Sigmoid colon (tissue), 7 donors: ENCODE data around the gene ZNF133. TPM values are rescaled to one million over a fixed set of nuclear protein-coding genes. Genes with fewer than 3 reads are reported as not detected.
"Not testable (repeated sequence)": the region's sequence is repeated elsewhere in the genome, so short reads cannot be mapped to it uniquely, and the experiment has no call there.

Experiments used
- DNase-seq: peaks from one replicate; pipeline ENCODE4 v3.0.0-alpha.2; 2019
- H3K27ac ChIP-seq, 4 donors: fragments of 200-600 bp; sonication (generic); one replicate each; pipeline ENCODE4 v1.5.1; 2016 to 2019; ENCODE audit warnings: mild to moderate bottlenecking in 1 of 4
- H3K27me3 ChIP-seq, 3 donors: fragments of 200-600 bp; sonication (generic); one replicate each; pipeline ENCODE4 v1.5.1; 2019; ENCODE audit warnings: mild to moderate bottlenecking in 1 of 3
- H3K36me3 ChIP-seq, 4 donors: fragments of 200-600 bp; sonication (generic); one replicate each; pipeline ENCODE4 v1.5.1; 2016 to 2019
- H3K4me1 ChIP-seq, 4 donors: fragments of 200-600 bp; sonication (generic); one replicate each; pipeline ENCODE4 v1.5.1; 2017 to 2019
- H3K4me3 ChIP-seq, 4 donors: fragments of 200-600 bp; sonication (generic); one replicate each; pipeline ENCODE4 v1.5.1; 2017 to 2019; ENCODE audit warnings: mild to moderate bottlenecking in 2 of 4, moderate library complexity in 1 of 4
- H3K9me3 ChIP-seq, 4 donors: fragments of 200-600 bp in 3 of 4; sonication (generic) in 3 of 4; one replicate each; pipeline versions ENCODE4 v1.5.1 to v1.6.1; 2013 to 2019
- EP300 ChIP-seq, 4 donors: sonication (generic); formaldehyde crosslinking; IDR thresholded peaks; one replicate each; pipeline ENCODE4 v1.6.1; 2017; ENCODE audit warnings: antibody characterized with exemption in 4 of 4
- POLR2A ChIP-seq, 2 donors: fragments of 450-650 bp; IDR thresholded peaks; one replicate each; pipeline ENCODE4 v1.6.1; 2016; ENCODE audit warnings: antibody characterized with exemption in 2 of 2, mild to moderate bottlenecking in 2 of 2, moderate library complexity in 2 of 2
- POLR2AphosphoS5 ChIP-seq, 4 donors: sonication (generic); formaldehyde crosslinking; IDR thresholded peaks; one replicate each; pipeline ENCODE4 v1.6.1; 2017; ENCODE audit warnings: antibody characterized with exemption in 4 of 4
- WGBS, 2 donors: extraction: QIAGEN DNeasy Blood & Tissue Kit; methylation state at CpG; one replicate each; pipeline ENCODE4 v1.1.7; 2013; 5-methylcytosine and 5-hydroxymethylcytosine counted together
- intact Hi-C: fragments of 100-400 bp; cut with DNase I; formaldehyde crosslinking; loops from one replicate; pipeline ENCODE4 v1.15.1; 2023
- polyA plus RNA-seq, 3 donors: library from polyadenylated mRNA; stranded (reverse); fragments of 200-250 nt; gene quantifications; one replicate each; pipeline ENCODE4 v1.2.3, GENCODE V29; 2013
- total RNA-seq, 4 donors: library from RNA; depleted of rRNA; stranded (reverse); fragments of >200 nt; gene quantifications; one replicate each; pipeline ENCODE4 v1.1.0, GENCODE V29; 2016
- TF ChIP-seq, protein P1 (sequence below), 4 experiments: fragments of 450-650 bp in 3 of 4; fragments of 200-600 bp in 1 of 4; IDR thresholded peaks; one replicate each; pipeline ENCODE4 v1.5.1; 2016 to 2019; ENCODE audit warnings: antibody characterized with exemption in 4 of 4, mild to moderate bottlenecking in 3 of 4, moderate library complexity in 2 of 4
- donor health status: healthy with polysubstance abuse.
- donor health status: Bipolar disorder and iron deficiency.
- donor health status: healthy.

The ZNF133 gene
- total RNA-seq, result 10 to 100 TPM; 16.2 to 20.3 (median 18.4) TPM
- 1 to 10 TPM; 4.8 to 7.3 (median 6.0) TPM for polyA plus RNA-seq

DNA sequence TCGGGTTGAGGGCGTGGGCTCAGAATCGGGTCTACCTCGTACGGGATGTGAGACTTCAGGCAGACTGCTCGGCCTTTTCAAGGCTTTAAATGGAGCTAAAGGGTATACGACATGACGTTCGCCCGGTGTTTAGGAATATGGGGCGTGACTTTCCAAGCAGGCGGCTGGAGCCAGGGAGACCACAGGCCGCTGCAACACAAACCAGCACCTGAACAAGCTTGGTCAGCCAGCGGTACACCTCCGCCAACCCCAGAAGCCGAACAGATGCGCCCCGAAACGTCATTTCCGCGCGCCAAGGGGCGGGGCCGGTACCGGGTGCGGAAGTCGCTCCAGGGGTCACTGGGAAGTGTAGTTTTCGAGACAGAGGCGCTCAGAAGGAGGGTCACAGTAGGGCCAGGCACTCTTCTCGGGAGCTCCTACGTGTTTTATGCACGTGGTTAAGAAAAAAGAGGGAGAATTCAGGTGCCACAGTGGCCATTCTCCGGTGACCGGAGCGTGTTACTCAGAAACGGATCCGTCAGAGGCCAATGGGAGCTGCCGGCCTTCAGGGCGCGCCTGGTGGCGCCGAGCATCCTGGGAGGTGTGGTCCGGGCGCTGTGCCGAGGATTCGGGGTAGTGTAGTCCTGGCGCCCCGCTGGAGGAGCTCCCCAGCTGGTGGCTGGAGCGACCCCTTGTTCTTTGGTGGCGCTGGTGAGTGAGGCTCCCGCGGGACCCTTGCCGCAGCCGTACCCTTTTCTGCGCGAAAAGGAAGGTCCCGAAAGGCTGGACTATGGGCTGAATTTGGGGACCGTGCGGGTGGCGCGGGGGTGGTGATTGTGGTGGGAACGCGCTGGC, at the start of gene ZNF133:
ZNF133 (plus strand) TSS at position 613 of the 834 bp plus-strand sequence. CDS start 17,160 bp downstream, outside the sequence.
- H3K27me3 ChIP-seq, result no peaks in the 10 kb centered on the region
- TF ChIP-seq, protein P1, sequence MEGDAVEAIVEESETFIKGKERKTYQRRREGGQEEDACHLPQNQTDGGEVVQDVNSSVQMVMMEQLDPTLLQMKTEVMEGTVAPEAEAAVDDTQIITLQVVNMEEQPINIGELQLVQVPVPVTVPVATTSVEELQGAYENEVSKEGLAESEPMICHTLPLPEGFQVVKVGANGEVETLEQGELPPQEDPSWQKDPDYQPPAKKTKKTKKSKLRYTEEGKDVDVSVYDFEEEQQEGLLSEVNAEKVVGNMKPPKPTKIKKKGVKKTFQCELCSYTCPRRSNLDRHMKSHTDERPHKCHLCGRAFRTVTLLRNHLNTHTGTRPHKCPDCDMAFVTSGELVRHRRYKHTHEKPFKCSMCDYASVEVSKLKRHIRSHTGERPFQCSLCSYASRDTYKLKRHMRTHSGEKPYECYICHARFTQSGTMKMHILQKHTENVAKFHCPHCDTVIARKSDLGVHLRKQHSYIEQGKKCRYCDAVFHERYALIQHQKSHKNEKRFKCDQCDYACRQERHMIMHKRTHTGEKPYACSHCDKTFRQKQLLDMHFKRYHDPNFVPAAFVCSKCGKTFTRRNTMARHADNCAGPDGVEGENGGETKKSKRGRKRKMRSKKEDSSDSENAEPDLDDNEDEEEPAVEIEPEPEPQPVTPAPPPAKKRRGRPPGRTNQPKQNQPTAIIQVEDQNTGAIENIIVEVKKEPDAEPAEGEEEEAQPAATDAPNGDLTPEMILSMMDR (IDR thresholded peaks at IDR 0.05), result no peak
- peak; percentile 83 to 91 (median 90) for TF ChIP-seq POLR2AphosphoS5 (IDR thresholded peaks at IDR 0.05)
- TF ChIP-seq POLR2A (IDR thresholded peaks at IDR 0.05), result peak; percentile 57 to 74
- TF ChIP-seq EP300 (IDR thresholded peaks at IDR 0.05), result no peak
- H3K9me3 ChIP-seq, result peaks cover 0 to 9% (median 3%) of the 10 kb centered on the region in 4 donors
- peak within 1 kb of the TSS; percentile 78 to 90 (median 84) for H3K4me3 ChIP-seq
- intact Hi-C loops, result loop anchor here (5.0 kb wide), 4 partner anchors 151 to 279 kb away; partner anchors contain the start of genes DZANK1, KAT14, PET117 and POLR3F
- H3K36me3 ChIP-seq, result peaks cover 0 to 18% (median 3%) of the 10 kb centered on the region in 4 donors
- H3K27ac ChIP-seq, result peak within 1 kb of the TSS; percentile 89 to 94 (median 90)
- DNase-seq, result peak; percentile 97
- WGBS, 2 donors, result 0% methylated on average over 63 of the region's 63 CpGs
- peaks cover 0 to 18% (median 9%) of the 10 kb centered on the region in 4 donors for H3K4me1 ChIP-seq

DNA sequence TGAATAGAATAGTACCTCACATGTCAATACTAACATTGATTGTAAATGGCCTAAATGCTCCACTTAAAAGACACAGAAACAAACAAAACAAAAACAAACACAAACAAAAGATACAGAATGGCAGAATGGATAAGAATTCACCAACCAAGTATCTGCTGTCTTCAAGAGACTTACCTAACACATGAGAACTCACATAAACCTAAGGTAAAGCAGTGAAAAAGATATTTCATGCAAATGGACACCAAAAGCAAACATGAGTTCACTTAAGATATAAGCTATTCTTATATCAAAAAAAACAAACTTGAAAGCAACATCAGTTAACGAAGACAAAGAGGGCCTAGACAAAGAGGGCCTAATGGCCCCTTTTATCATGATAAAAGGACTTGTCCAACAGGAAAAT, 47.3 kb upstream of the ZNF133 start:
- Histone ChIP-seq H3K27me3 (no peaks in the 10 kb centered on the region), H3K36me3 (no peaks in the 10 kb centered on the region), H3K9me3 (no peaks in the 10 kb centered on the region), H3K4me1 (no peaks in the 10 kb centered on the region), H3K27ac (no peak overlapping the region), H3K4me3 (no peak overlapping the region)
- 94 to 96% methylated on average over 1 of the region's 1 CpG for WGBS, 2 donors
- no peak for DNase-seq
- no peak for TF ChIP-seq EP300 (IDR thresholded peaks at IDR 0.05)
- TF ChIP-seq, protein P1 (IDR thresholded peaks at IDR 0.05), result no peak
- TF ChIP-seq POLR2A (IDR thresholded peaks at IDR 0.05), result no peak
- no peak for TF ChIP-seq POLR2AphosphoS5 (IDR thresholded peaks at IDR 0.05)
- intact Hi-C loops, result no loop called here

DNA sequence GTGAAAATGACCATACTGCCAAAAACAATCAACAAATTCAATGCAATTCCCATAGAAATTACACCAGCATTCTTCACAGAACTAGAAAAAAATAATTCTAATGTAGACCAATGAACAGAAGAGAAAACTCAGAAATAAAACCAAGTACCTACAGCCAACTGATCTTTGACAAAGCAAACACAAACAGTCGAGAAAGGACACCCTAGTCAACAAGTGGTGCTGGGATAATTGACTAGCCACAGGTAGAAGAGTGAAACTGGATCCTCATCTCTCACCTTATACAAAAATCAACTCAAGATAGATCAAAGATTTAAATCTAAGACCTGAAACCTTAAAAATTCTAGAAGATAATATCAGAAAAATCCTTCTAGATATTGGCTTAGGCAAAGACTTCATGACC, 44.5 kb upstream of the ZNF133 start:
- no peak overlapping the region for H3K27ac ChIP-seq
- 28 to 53% methylated on average over 1 of the region's 1 CpG for WGBS, 2 donors
- no peak overlapping the region for H3K4me3 ChIP-seq
- TF ChIP-seq, protein P1 (IDR thresholded peaks at IDR 0.05), result no peak
- TF ChIP-seq POLR2A (IDR thresholded peaks at IDR 0.05) (no peak), EP300 (IDR thresholded peaks at IDR 0.05) (no peak)
- no peak for DNase-seq
- H3K4me1 ChIP-seq, result no peaks in the 10 kb centered on the region
- intact Hi-C loops, result no loop called here
- H3K9me3 ChIP-seq, result no peaks in the 10 kb centered on the region
- H3K27me3 ChIP-seq, result no peaks in the 10 kb centered on the region
- no peaks in the 10 kb centered on the region for H3K36me3 ChIP-seq

DNA sequence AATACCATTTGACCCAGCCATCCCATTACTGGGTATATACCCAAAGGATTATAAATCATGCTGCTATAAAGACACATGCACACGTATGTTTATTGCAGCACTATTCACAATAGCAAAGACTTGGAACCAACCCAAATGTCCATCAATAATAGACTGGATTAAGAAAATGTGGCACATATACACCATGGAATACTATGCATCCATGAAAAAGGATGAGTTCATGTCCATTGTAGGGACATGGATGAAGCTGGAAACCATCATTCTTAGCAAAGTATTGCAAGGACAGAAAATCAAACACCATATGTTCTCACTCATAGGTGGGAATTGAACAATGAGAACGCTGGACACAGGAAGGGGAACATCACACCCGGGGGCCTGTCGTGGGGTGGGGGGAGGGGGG, 39.8 kb upstream of the ZNF133 start:
- H3K27ac ChIP-seq, H3K9me3 ChIP-seq, H3K4me3 ChIP-seq, H3K36me3 ChIP-seq, intact Hi-C loops, DNase-seq, H3K4me1 ChIP-seq, H3K27me3 ChIP-seq: not testable (repeated sequence)
- WGBS, 2 donors, result 96 to 97% methylated on average over 3 of the region's 4 CpGs

DNA sequence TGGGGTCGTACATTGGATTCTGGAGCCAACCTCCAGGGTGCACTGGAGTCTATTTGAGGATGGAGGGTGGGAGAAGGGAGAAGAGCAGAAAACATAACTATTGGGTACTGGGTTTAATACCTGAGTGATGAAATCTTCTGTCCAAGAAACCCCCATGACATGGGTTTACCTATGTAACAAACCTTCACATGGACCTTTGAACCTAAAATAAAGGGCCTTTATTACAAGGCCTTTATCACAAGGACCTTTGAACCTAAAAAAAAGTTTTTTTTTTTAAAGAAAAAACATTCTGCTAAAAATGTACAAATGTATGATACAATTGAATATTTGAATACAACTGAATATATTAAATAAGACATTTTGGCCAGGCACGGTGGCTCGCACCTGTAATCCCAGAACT, 38.1 kb upstream of the ZNF133 start:
- Histone ChIP-seq H3K9me3 (no peaks in the 10 kb centered on the region), H3K27ac (no peak overlapping the region), H3K27me3 (no peaks in the 10 kb centered on the region), H3K4me1 (no peaks in the 10 kb centered on the region), H3K36me3 (no peaks in the 10 kb centered on the region), H3K4me3 (no peak overlapping the region)
- TF ChIP-seq POLR2AphosphoS5 (IDR thresholded peaks at IDR 0.05), result no peak
- intact Hi-C loops, result no loop called here
- WGBS, 2 donors, result 87% methylated on average over 3 of the region's 3 CpGs
- no peak for DNase-seq
